Keratinocyte (primary cell): ENCODE results near the gene SERPINI1. TPM values are rescaled to one million over a fixed set of nuclear protein-coding genes. Genes with fewer than 3 reads are reported as not detected.

Source experiments
- DNase-seq: peaks from one replicate; pipeline ENCODE4 v3.0.0-alpha.2; 2011; ENCODE audit warnings: low read depth, missing footprints, low spot score
- FAIRE-seq: peaks from 2 replicates; lab custom pipeline; 2011; peaks lifted over from hg19 to GRCh38; lab: Jason Lieb, UNC
- H2AFZ ChIP-seq: 2 replicates; pipeline ENCODE4 v1.6.0; 2012; ENCODE audit warnings: low read length, control low read depth, inconsistent platforms; ENCODE audit not compliant: control insufficient read depth
- H3K27ac ChIP-seq: 2 replicates; pipeline ENCODE4 v1.5.1; 2011; ENCODE audit warnings: low read length; ENCODE audit not compliant: control insufficient read depth, insufficient read depth
- H3K27me3 ChIP-seq: 3 replicates; pipeline ENCODE4 v1.6.0; 2011; ENCODE audit warnings: low read length; ENCODE audit not compliant: control insufficient read depth, insufficient read depth; ENCODE audit errors: extremely low read depth
- H3K36me3 ChIP-seq, 2 experiments: 2 replicates in 1 of 2; 3 replicates in 1 of 2; pipeline ENCODE4 v1.5.1; 2011; ENCODE audit warnings: low read length in 2 of 2, mild to moderate bottlenecking in 1 of 2; ENCODE audit not compliant: control insufficient read depth in 2 of 2, insufficient read depth in 2 of 2; ENCODE audit errors: extremely low read depth in 1 of 2
- H3K4me1 ChIP-seq: 3 replicates; pipeline ENCODE4 v1.5.1; 2011; ENCODE audit warnings: low read length; ENCODE audit not compliant: control insufficient read depth, insufficient read depth; ENCODE audit errors: extremely low read depth
- H3K4me2 ChIP-seq: 3 replicates; pipeline ENCODE4 v1.6.0; 2011; ENCODE audit warnings: low read depth, low read length; ENCODE audit not compliant: control insufficient read depth, insufficient read depth; ENCODE audit errors: extremely low read depth
- H3K4me3 ChIP-seq, 3 experiments: fragments of 200-600 bp in 1 of 3; sonication (generic) in 1 of 3; 2 replicates in 2 of 3; 3 replicates in 1 of 3; pipeline ENCODE4 v1.5.1; 2011 to 2016; ENCODE audit warnings: low read length in 3 of 3, mild to moderate bottlenecking in 3 of 3, control low read depth in 2 of 3, inconsistent platforms in 1 of 3, low read depth in 1 of 3, mixed read lengths in 1 of 3, mixed run types in 1 of 3, moderate library complexity in 1 of 3; ENCODE audit not compliant: control insufficient read depth in 2 of 3, insufficient read depth in 2 of 3; ENCODE audit errors: extremely low read depth in 1 of 3
- H3K79me2 ChIP-seq: 2 replicates; pipeline ENCODE4 v1.6.0; 2012; ENCODE audit warnings: low read length; ENCODE audit not compliant: control insufficient read depth, insufficient read depth
- H3K9ac ChIP-seq: 3 replicates; pipeline ENCODE4 v1.6.0; 2011; ENCODE audit warnings: low read length; ENCODE audit not compliant: control insufficient read depth, insufficient read depth; ENCODE audit errors: extremely low read depth
- H3K9me1 ChIP-seq: 3 replicates; pipeline ENCODE4 v1.6.0; 2011; ENCODE audit warnings: low read length; ENCODE audit not compliant: control insufficient read depth, insufficient read depth; ENCODE audit errors: extremely low read depth
- H3K9me3 ChIP-seq: 2 replicates; pipeline ENCODE4 v1.5.1; 2012; ENCODE audit warnings: low read depth, low read length; ENCODE audit not compliant: control insufficient read depth
- H4K20me1 ChIP-seq: 3 replicates; pipeline ENCODE4 v1.6.0; 2011; ENCODE audit warnings: low read length; ENCODE audit not compliant: control insufficient read depth, insufficient read depth; ENCODE audit errors: extremely low read depth
- CTCF ChIP-seq, 3 experiments: IDR thresholded peaks in 1 of 3; conservative IDR thresholded peaks in 1 of 3; optimal IDR thresholded peaks in 1 of 3; 2 replicates in 2 of 3; 3 replicates in 1 of 3; pipeline versions ENCODE3 to v1.5.1; 2011; ENCODE audit warnings: low read length in 3 of 3, mild to moderate bottlenecking in 3 of 3, moderate library complexity in 2 of 3, control low read depth in 1 of 3, inconsistent platforms in 1 of 3; ENCODE audit not compliant: insufficient read depth in 2 of 3; ENCODE audit errors: extremely low read depth in 1 of 3
- EZH2 ChIP-seq: IDR thresholded peaks from one replicate; pipeline ENCODE4 v1.6.1; 2012; ENCODE audit warnings: inconsistent platforms, mild to moderate bottlenecking, low read length, moderate library complexity
- dilution Hi-C: fragments of 300-500 bp; cut with MboI; formaldehyde crosslinking; loops from one replicate; pipeline ENCODE4 v1.7.0; 2020; ENCODE audit warnings: low sequenced_read_pairs; ENCODE audit not compliant: extremely low pct_ligation_motif_present
- polyA plus RNA-seq, 5 experiments: library from polyadenylated mRNA; depleted of rRNA in 3 of 5; stranded (reverse) in 3 of 5; stranded (forward) in 1 of 5; unstranded in 1 of 5; fragments of >200 nt; gene quantifications; 1 replicate in 1 of 5; 2 replicates in 3 of 5; 3 replicates in 1 of 5; pipeline versions ENCODE4 v1.2.1 to v1.2.3, GENCODE V29; 2011 to 2012; ENCODE audit warnings: missing spikeins in 2 of 5, low read depth in 1 of 5, low replicate concordance in 1 of 5

Gene SERPINI1
- polyA plus RNA-seq, 1 donor (not counting 4 experiments of a cell fraction or from before 2014, with no cell fraction given) = 5.5 TPM

GRCh38 chr3:167862104-167862730 lies 126.7 kb downstream of the SERPINI1 start:
- no peak for DNase-seq

GRCh38 chr3:167863811-167864551 lies 128.5 kb downstream of the SERPINI1 start:
- H3K36me3 ChIP-seq = no peaks in the 10 kb centered on the region
- no peak for TF ChIP-seq CTCF (optimal IDR thresholded peaks at IDR 0.05 in 1 of 3, IDR thresholded peaks at IDR 0.05 in 1 of 3, conservative IDR thresholded peaks at IDR 0.05 in 1 of 3; ENCODE audit: extremely low read depth in 1 of 3, insufficient read depth in 2 of 3, low read length in 3 of 3)
- no peak for TF ChIP-seq EZH2
- no peaks in the 10 kb centered on the region for H3K9me3 ChIP-seq
- H3K4me2 ChIP-seq = no peak overlapping the region
- FAIRE-seq (no peak), DNase-seq (no peak)
- H3K27me3 ChIP-seq = no peaks in the 10 kb centered on the region
- H3K9me1 ChIP-seq = no peaks in the 10 kb centered on the region
- dilution Hi-C loops = no loop called here
- no peak overlapping the region for H3K4me3 ChIP-seq
- H4K20me1 ChIP-seq = no peaks in the 10 kb centered on the region
- H2AFZ ChIP-seq = no peak overlapping the region
- no peaks in the 10 kb centered on the region for H3K79me2 ChIP-seq
- H3K9ac ChIP-seq = no peak overlapping the region
- H3K27ac ChIP-seq = no peak overlapping the region
- H3K4me1 ChIP-seq = no peaks in the 10 kb centered on the region

More at GRCh38 chr3:167862104-167862730, 126.7 kb downstream of the SERPINI1 start:
- Histone ChIP-seq H3K9ac (no peak overlapping the region), H3K27me3 (no peaks in the 10 kb centered on the region), H2AFZ (no peak overlapping the region), H3K79me2 (no peaks in the 10 kb centered on the region), H3K4me2 (no peak overlapping the region), H3K9me1 (no peaks in the 10 kb centered on the region), H3K4me3 (no peak overlapping the region), H3K9me3 (no peaks in the 10 kb centered on the region), H3K4me1 (no peaks in the 10 kb centered on the region), H3K36me3 (no peaks in the 10 kb centered on the region), H3K27ac (no peak overlapping the region), H4K20me1 (no peaks in the 10 kb centered on the region)
- FAIRE-seq = no peak
- dilution Hi-C loops = no loop called here
- no peak for TF ChIP-seq EZH2
- no peak for TF ChIP-seq CTCF (optimal IDR thresholded peaks at IDR 0.05 in 1 of 3, IDR thresholded peaks at IDR 0.05 in 1 of 3, conservative IDR thresholded peaks at IDR 0.05 in 1 of 3; ENCODE audit: extremely low read depth in 1 of 3, insufficient read depth in 2 of 3, low read length in 3 of 3)
